IMR-90 (cell line): ENCODE data around the gene UBD. TPM values are rescaled to one million over a fixed set of nuclear protein-coding genes. Genes with fewer than 3 reads are reported as not detected.

ENCODE experiments used
- ATAC-seq: fragments of 200-7000 bp; cut with Tn5 transposase; 2 replicates; pipeline ENCODE4 v1.9.1; 2020; ENCODE audit warnings: low read depth, mild to moderate bottlenecking, moderate library complexity
- BruUV-seq: library from RNA; stranded (reverse); fragments of 400-500 nt; replicated peaks from 2 replicates; lab custom pipeline; 2021; lab: Mats Ljungman, UMichigan
- CTCF ChIA-PET: fragments of 300-600 bp; formaldehyde crosslinking; extraction: SDS; loops from one replicate; lab custom pipeline; 2021; ENCODE audit warnings: antibody characterized with exemption; lab: Yijun Ruan, JAX
- POLR2A ChIA-PET: fragments of 300-600 bp; sonication (Branson Sonifier 250); formaldehyde crosslinking; loops from one replicate; lab custom pipeline; 2022; ENCODE audit warnings: antibody characterized with exemption; ENCODE audit not compliant: unreplicated experiment; lab: Charles Lee
- DNase-seq: peaks from one replicate; pipeline ENCODE4 v3.0.0; 2013
- H2AFZ ChIP-seq: replicated peaks from 2 replicates; pipeline ENCODE3; 2013; ENCODE audit warnings: low read length, mild to moderate bottlenecking; ENCODE audit not compliant: poor library complexity
- H2AK5ac ChIP-seq: 2 replicates; pipeline ENCODE4 v1.6.1; 2013; ENCODE audit warnings: low read depth, low read length, inconsistent platforms
- H2AK9ac ChIP-seq: replicated peaks from 2 replicates; pipeline ENCODE3; 2013; ENCODE audit warnings: mild to moderate bottlenecking, low read depth, low read length, moderate library complexity; ENCODE audit not compliant: poor library complexity
- H2BK120ac ChIP-seq: 2 replicates; pipeline ENCODE4 v1.6.1; 2013; ENCODE audit warnings: low read depth, low read length, inconsistent platforms
- H2BK15ac ChIP-seq: 3 replicates; pipeline ENCODE4 v1.6.1; 2013; ENCODE audit warnings: low read depth, low read length, inconsistent platforms
- H2BK20ac ChIP-seq: 2 replicates; pipeline ENCODE4 v1.6.1; 2013; ENCODE audit warnings: low read depth, mild to moderate bottlenecking, inconsistent platforms, low read length, moderate library complexity
- H2BK5ac ChIP-seq: 2 replicates; pipeline ENCODE4 v1.6.1; 2013; ENCODE audit warnings: mild to moderate bottlenecking, low read depth, low read length, inconsistent platforms; ENCODE audit not compliant: poor library complexity, severe bottlenecking
- H3K14ac ChIP-seq: replicated peaks from 2 replicates; pipeline ENCODE4 v1.6.1; 2013; ENCODE audit warnings: low read depth, low read length, inconsistent platforms
- H3K18ac ChIP-seq: 2 replicates; pipeline ENCODE4 v1.6.1; 2013; ENCODE audit warnings: low read depth, low read length, control low read depth
- H3K23ac ChIP-seq: 2 replicates; pipeline ENCODE4 v1.6.1; 2013; ENCODE audit warnings: low read depth, low read length, inconsistent platforms
- H3K27ac ChIP-seq: 2 replicates; pipeline ENCODE4 v1.5.1; 2013; ENCODE audit warnings: mild to moderate bottlenecking, control low read depth, low read length; ENCODE audit not compliant: insufficient read depth
- H3K27me3 ChIP-seq: 2 replicates; pipeline ENCODE4 v1.6.1; 2013; ENCODE audit warnings: low read length; ENCODE audit not compliant: control insufficient read depth, insufficient read depth
- H3K36me3 ChIP-seq: 2 replicates; pipeline ENCODE4 v1.6.1; 2013; ENCODE audit warnings: low read length, mixed read lengths; ENCODE audit not compliant: control insufficient read depth, insufficient read depth
- H3K4ac ChIP-seq: 2 replicates; pipeline ENCODE4 v1.6.1; 2013; ENCODE audit warnings: low read depth, low read length, inconsistent platforms
- H3K4me1 ChIP-seq: 2 replicates; pipeline ENCODE4 v1.6.1; 2013; ENCODE audit warnings: low read length, mixed read lengths; ENCODE audit not compliant: control insufficient read depth, insufficient read depth
- H3K4me2 ChIP-seq: 2 replicates; pipeline ENCODE4 v1.6.1; 2013; ENCODE audit warnings: low read depth, mild to moderate bottlenecking, control low read depth, low read length, moderate library complexity
- H3K4me3 ChIP-seq: 2 replicates; pipeline ENCODE4 v1.5.1; 2013; ENCODE audit warnings: low read depth, mild to moderate bottlenecking, control low read depth, low read length, moderate library complexity; ENCODE audit not compliant: insufficient read depth
- H3K56ac ChIP-seq: 2 replicates; pipeline ENCODE4 v1.6.1; 2013; ENCODE audit warnings: low read length, inconsistent platforms; ENCODE audit not compliant: insufficient read depth; ENCODE audit errors: extremely low read depth
- H3K79me1 ChIP-seq, 2 experiments: 2 replicates each; pipeline ENCODE4 v1.6.1; 2013; ENCODE audit warnings: low read length in 2 of 2, inconsistent platforms in 1 of 2, low read depth in 1 of 2
- H3K9ac ChIP-seq: 2 replicates; pipeline ENCODE4 v1.6.1; 2013; ENCODE audit warnings: low read depth, low read length, control low read depth
- H3K9me1 ChIP-seq: 2 replicates; pipeline ENCODE4 v1.6.1; 2013; ENCODE audit warnings: low read length, inconsistent platforms; ENCODE audit not compliant: insufficient read depth
- H3K9me3 ChIP-seq: 2 replicates; pipeline ENCODE4 v1.6.1; 2013; ENCODE audit warnings: low read length; ENCODE audit not compliant: control insufficient read depth, insufficient read depth
- H4K20me1 ChIP-seq: 2 replicates; pipeline ENCODE4 v1.6.1; 2013; ENCODE audit warnings: low read length, inconsistent platforms; ENCODE audit not compliant: insufficient read depth
- H4K5ac ChIP-seq: 2 replicates; pipeline ENCODE4 v1.6.1; 2013; ENCODE audit warnings: mild to moderate bottlenecking, low read depth, low read length, control low read depth
- H4K8ac ChIP-seq, 2 experiments: 2 replicates each; pipeline ENCODE4 v1.6.1; 2013; ENCODE audit warnings: low read depth in 2 of 2, low read length in 2 of 2, control low read depth in 1 of 2, inconsistent platforms in 1 of 2
- H4K91ac ChIP-seq: 2 replicates; pipeline ENCODE4 v1.6.1; 2013; ENCODE audit warnings: low read depth, low read length, inconsistent platforms; ENCODE audit not compliant: insufficient read depth
- BHLHE40 ChIP-seq: fragments of 150-350 bp; IDR thresholded peaks from 2 replicates; pipeline ENCODE4 v1.6.1; 2016; ENCODE audit warnings: mild to moderate bottlenecking, low read depth, low read length
- CEBPB ChIP-seq: IDR thresholded peaks from 2 replicates; pipeline ENCODE4 v1.6.1; 2012; ENCODE audit warnings: low read depth, low read length, improper control_type of control experiment
- CHD1 ChIP-seq: IDR thresholded peaks from 2 replicates; pipeline ENCODE4 v1.6.1; 2012; ENCODE audit warnings: low read depth, low read length, improper control_type of control experiment
- CTCF ChIP-seq: conservative IDR thresholded peaks from 2 replicates; pipeline ENCODE4 v1.5.1; 2012; ENCODE audit warnings: mild to moderate bottlenecking, low read depth, low read length, improper control_type of control experiment
- ELK1 ChIP-seq: fragments of 150-350 bp; IDR thresholded peaks from 2 replicates; pipeline ENCODE4 v1.6.1; 2016; ENCODE audit warnings: low read depth, mild to moderate bottlenecking, low read length, moderate library complexity, borderline replicate concordance
- MAFK ChIP-seq: IDR thresholded peaks from 2 replicates; pipeline ENCODE4 v1.6.1; 2012; ENCODE audit warnings: low read depth, low read length, improper control_type of control experiment
- MAZ ChIP-seq: IDR thresholded peaks from 2 replicates; pipeline ENCODE4 v1.6.1; 2012; ENCODE audit warnings: low read depth, mild to moderate bottlenecking, low read length, improper control_type of control experiment, moderate library complexity, borderline replicate concordance
- MXI1 ChIP-seq: IDR thresholded peaks from 2 replicates; pipeline ENCODE4 v1.6.1; 2012; ENCODE audit warnings: low read depth, mild to moderate bottlenecking, low read length, moderate library complexity, borderline replicate concordance
- NFE2L2 ChIP-seq: fragments of 150-350 bp; IDR thresholded peaks from 2 replicates; pipeline ENCODE4 v1.6.1; 2016; ENCODE audit warnings: low read depth, mild to moderate bottlenecking, low read length
- POLR2A ChIP-seq: IDR thresholded peaks from 2 replicates; pipeline ENCODE4 v1.6.1; 2012; ENCODE audit warnings: mild to moderate bottlenecking, low read depth, low read length
- RAD21 ChIP-seq: IDR thresholded peaks from 2 replicates; pipeline ENCODE4 v1.6.1; 2012; ENCODE audit warnings: low read length, improper control_type of control experiment
- RCOR1 ChIP-seq: IDR thresholded peaks from 2 replicates; pipeline ENCODE4 v1.6.1; 2012; ENCODE audit warnings: mild to moderate bottlenecking, low read length, improper control_type of control experiment; ENCODE audit not compliant: insufficient replicate concordance
- RFX5 ChIP-seq: IDR thresholded peaks from 2 replicates; pipeline ENCODE4 v1.8.0; 2012; ENCODE audit warnings: low read depth, mild to moderate bottlenecking, low read length, moderate library complexity
- SMC3 ChIP-seq: fragments of 150-350 bp; IDR thresholded peaks from 2 replicates; pipeline ENCODE4 v1.6.1; 2016; ENCODE audit warnings: low read depth, mild to moderate bottlenecking, antibody characterized with exemption, low read length, moderate library complexity
- USF2 ChIP-seq: fragments of 150-350 bp; IDR thresholded peaks from 2 replicates; pipeline ENCODE4 v1.6.1; 2017; ENCODE audit warnings: mild to moderate bottlenecking, antibody characterized with exemption, low read length, low read depth
- WGBS, 2 experiments: methylation state at CpG; one replicate each; pipeline versions ENCODE4 v1.1.5 to v1.1.7; 2013; ENCODE audit warnings: missing lambda C conversion rate in 2 of 2; ENCODE audit not compliant: insufficient read length in 1 of 2; ENCODE audit errors: extremely low coverage in 2 of 2; 5-methylcytosine and 5-hydroxymethylcytosine counted together
- dilution Hi-C: fragments of 300-500 bp; cut with HindIII; formaldehyde crosslinking; loops from one replicate; pipeline ENCODE4 v1.14.3; 2018; ENCODE audit warnings: low sequenced_read_pairs; ENCODE audit not compliant: unreplicated experiment
- in situ Hi-C: fragments of 300-500 bp; cut with MboI; formaldehyde crosslinking; loops from 3 replicates; pipeline ENCODE4 v1.14.3; 2019; ENCODE audit warnings: low sequenced_read_pairs, inconsistent platforms, mixed read lengths
- intact Hi-C: fragments of 100-400 bp; cut with micrococcal nuclease; formaldehyde crosslinking; loops from 2 replicates; pipeline ENCODE4 v1.10.0; 2022
- polyA plus RNA-seq, 3 experiments: library from polyadenylated mRNA; depleted of rRNA; stranded (reverse); fragments of >200 nt; gene quantifications; 2 replicates each; pipeline ENCODE4 v1.2.3, GENCODE V29; 2012; ENCODE audit warnings: low replicate concordance in 1 of 3
- total RNA-seq: library from RNA; depleted of rRNA; stranded (reverse); fragments of >200 nt; gene quantifications from 2 replicates; pipeline ENCODE4 v1.2.3, GENCODE V29; 2012

UBD gene
- total and polyA plus RNA-seq, 2 of the 4 experiments (the other 2 are of a cell fraction): not detected

- no TSS peak for BruUV-seq
- H3K9ac ChIP-seq: no peak overlapping the region
- H3K27ac ChIP-seq: no peak overlapping the region
- H3K56ac ChIP-seq: no peak overlapping the region
- no peak overlapping the region for H4K8ac ChIP-seq
- no peak for ATAC-seq
- H4K20me1 ChIP-seq: no peaks in the 10 kb centered on the region
- no peak overlapping the region for H4K91ac ChIP-seq
- CTCF ChIA-PET: no interaction called here
- H2AK5ac ChIP-seq: no peak overlapping the region
- intact Hi-C loops (no loop called here), dilution Hi-C loops (no loop called here), in situ Hi-C loops (no loop called here)
- no peak overlapping the region for H2AK9ac ChIP-seq
- no peak overlapping the region for H3K18ac ChIP-seq
- H4K5ac ChIP-seq: no peak overlapping the region
- no peaks in the 10 kb centered on the region for H3K27me3 ChIP-seq
- 27% methylated on average over 2 of the region's 7 CpGs; no CpG with 5 or more reads in 1 of the 2 experiments for WGBS, 2 experiments
- no peaks in the 10 kb centered on the region for H3K9me1 ChIP-seq
- H3K4me2 ChIP-seq: no peak overlapping the region
- no peak overlapping the region for H3K23ac ChIP-seq
- POLR2A ChIA-PET: no interaction called here
- DNase-seq: no peak
- no peak overlapping the region for H2BK5ac ChIP-seq
- no peak overlapping the region for H2BK15ac ChIP-seq
- peaks cover 7% of the 10 kb centered on the region; the same call in 1 of the 2 replicates for H3K9me3 ChIP-seq
- no peak overlapping the region for H2BK120ac ChIP-seq
- no peaks in the 10 kb centered on the region for H3K4me1 ChIP-seq
- H3K36me3 ChIP-seq: no peaks in the 10 kb centered on the region
- H3K14ac ChIP-seq: no peak overlapping the region
- no peak overlapping the region for H2BK20ac ChIP-seq
- H3K79me1 ChIP-seq: no peaks in the 10 kb centered on the region
- no peak overlapping the region for H3K4ac ChIP-seq
- no peak overlapping the region for H2AFZ ChIP-seq
- TF ChIP-seq SMC3: no peak
- TF ChIP-seq MAZ: no peak
- TF ChIP-seq MXI1: no peak
- no peak for TF ChIP-seq POLR2A
- TF ChIP-seq RAD21: no peak
- no peak for TF ChIP-seq CTCF
- no peak for TF ChIP-seq NFE2L2
- TF ChIP-seq CEBPB: no peak
- TF ChIP-seq MAFK: no peak
- TF ChIP-seq RFX5: no peak
- TF ChIP-seq RCOR1: no peak
- TF ChIP-seq BHLHE40: no peak
- no peak for TF ChIP-seq ELK1
- TF ChIP-seq CHD1: no peak
- TF ChIP-seq USF2: no peak
- no peak overlapping the region for H3K4me3 ChIP-seq
Measured at GRCh38 chr6:29517728-29518440, 41.6 kb downstream of the UBD start.
